ENCODE measurements around the gene GZMM. TPM values are rescaled to one million over a fixed set of nuclear protein-coding genes. Genes with fewer than 3 reads are reported as not detected.

The GZMM gene
- total and polyA plus RNA-seq, 2 of the 13 experiments (the other 11 are each of a cell fraction or from before 2014, with no cell fraction given) = 0.07 TPM; not detected in 1

DNA sequence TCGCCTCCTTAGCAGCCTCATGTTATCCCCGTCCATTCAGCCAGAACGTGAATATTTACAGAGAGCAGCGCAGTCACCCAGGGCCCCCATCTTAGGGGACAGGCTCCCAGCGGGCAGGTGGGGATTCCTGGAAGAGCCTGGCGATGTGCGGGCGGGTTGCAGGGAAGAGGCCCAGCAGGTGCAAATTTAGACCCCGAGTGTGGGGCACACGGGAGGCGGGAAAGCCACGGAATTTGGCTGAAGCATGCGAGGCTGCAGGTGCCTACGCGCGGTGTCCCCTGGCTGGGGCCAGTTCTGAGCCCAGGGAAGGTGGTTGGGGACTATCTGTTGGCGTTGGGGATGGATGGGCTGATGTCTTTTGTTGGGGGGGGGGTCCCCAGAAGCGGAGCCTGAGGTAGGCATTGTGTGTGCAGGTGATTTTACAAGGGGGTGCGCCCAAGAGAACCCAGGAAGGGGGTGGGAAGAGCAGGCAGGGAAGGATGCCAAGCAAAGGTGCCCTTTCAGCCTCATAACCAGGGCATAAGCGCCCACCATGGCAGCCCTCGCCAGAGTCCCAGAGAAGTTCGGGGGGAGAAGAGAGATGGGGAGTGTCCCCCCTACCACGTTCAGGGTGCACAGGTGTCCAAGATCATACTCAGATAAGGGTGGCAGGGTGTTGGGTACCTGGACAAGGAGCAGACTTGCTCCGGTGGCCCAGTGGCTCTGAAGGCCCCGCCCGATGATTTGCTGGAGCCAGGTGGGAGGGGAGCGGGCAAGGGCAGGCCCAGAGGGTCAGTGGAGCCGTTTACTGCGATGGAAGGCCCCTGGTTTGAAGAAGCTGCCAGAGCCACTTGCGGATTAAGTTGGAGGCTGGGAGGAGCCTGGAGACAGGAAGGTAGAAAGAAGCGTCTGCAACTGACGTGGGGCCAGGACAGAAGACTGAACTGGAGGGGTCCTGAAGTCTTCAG, 35.4 kb upstream of the GZMM start:
- ChIA-PET POLR2A (interaction anchor here (0.8 to 2.8 kb wide), 3 partner anchors 13 to 23 kb away, joined by 3 to 33 read pairs (median 3); partner anchors contain the start of gene CDC34), CTCF (ENCODE audit: low intra/inter-chr PET ratio, low total read pairs) (interaction anchor here (0.8 kb wide), 1 partner anchor 13 kb away, joined by 3 read pairs; no protein-coding TSS in a partner anchor)
- WGBS (ENCODE audit: low lambda C conversion rate) = 72% methylated on average over 23 of the region's 32 CpGs
- TSS peak; percentile 56 for BruUV-seq (replicated peaks)
- Histone ChIP-seq H3K4me3 (replicated peaks in 1 of 3; ENCODE audit: insufficient read depth in 1 of 3, low read depth in 2 of 3, low read length in 3 of 3) (peak overlapping the region; percentile 93 to 99 (median 97)), H3K4me2 (ENCODE audit: low read depth, low read length) (peak overlapping the region; percentile 82), H3K4me1 (ENCODE audit: insufficient read depth, low read length) (peaks cover 37% of the 10 kb centered on the region), H3K27ac (ENCODE audit: extremely low read length, insufficient read depth, low read length) (no peak overlapping the region), H3K79me2 (ENCODE audit: insufficient read depth, low read length) (no peaks in the 10 kb centered on the region), H2AFZ (ENCODE audit: low read length) (no peak overlapping the region), H3K9ac (ENCODE audit: insufficient read depth, low read depth, low read length) (peak overlapping the region; percentile 93), H3K36me3 (replicated peaks in 1 of 2; ENCODE audit: control insufficient read depth in 1 of 2, insufficient read depth in 2 of 2, low read length in 2 of 2) (no peaks in the 10 kb centered on the region), H4K20me1 (ENCODE audit: insufficient read depth, low read length) (no peaks in the 10 kb centered on the region; the same call in 1 of the 2 replicates), H3K9me3 (ENCODE audit: low read length) (no peaks in the 10 kb centered on the region), H3K27me3 (ENCODE audit: control insufficient read depth in 1 of 2, insufficient read depth in 2 of 2, low read length in 2 of 2) (no peaks in the 10 kb centered on the region)
- no peak for ATAC-seq
- no peak for FAIRE-seq
- no peak for DNase-seq (ENCODE audit: low spot score)
- in situ Hi-C loops (cut with HindIII; ENCODE audit: extremely low pct_ligation_motif_present, low pct_unique_long_range_greater_than_20kb) = no loop called here
- no peak for TF ChIP-seq ZNF235 (CRISPR knock-in tag; IDR thresholded peaks at IDR 0.05; ENCODE audit: borderline replicate concordance)
- 0 out of 2 replicates have a peak, but pooled peaks have one; percentile 1 for TF ChIP-seq ZNF670 (CRISPR knock-in tag; IDR thresholded peaks at IDR 0.05; ENCODE audit: borderline replicate concordance)
- no peak for TF ChIP-seq NFE2L2 (IDR thresholded peaks at IDR 0.05; ENCODE audit: low read length)
- peak; percentile 44; the same call in 1 of the 2 replicates for TF ChIP-seq ZFP82 (CRISPR knock-in tag; IDR thresholded peaks at IDR 0.05; ENCODE audit: borderline replicate concordance)
- TF ChIP-seq TEAD3 (CRISPR knock-in tag; optimal IDR thresholded peaks at IDR 0.05; ENCODE audit: borderline replicate concordance) = no peak
- TF ChIP-seq, protein P1, sequence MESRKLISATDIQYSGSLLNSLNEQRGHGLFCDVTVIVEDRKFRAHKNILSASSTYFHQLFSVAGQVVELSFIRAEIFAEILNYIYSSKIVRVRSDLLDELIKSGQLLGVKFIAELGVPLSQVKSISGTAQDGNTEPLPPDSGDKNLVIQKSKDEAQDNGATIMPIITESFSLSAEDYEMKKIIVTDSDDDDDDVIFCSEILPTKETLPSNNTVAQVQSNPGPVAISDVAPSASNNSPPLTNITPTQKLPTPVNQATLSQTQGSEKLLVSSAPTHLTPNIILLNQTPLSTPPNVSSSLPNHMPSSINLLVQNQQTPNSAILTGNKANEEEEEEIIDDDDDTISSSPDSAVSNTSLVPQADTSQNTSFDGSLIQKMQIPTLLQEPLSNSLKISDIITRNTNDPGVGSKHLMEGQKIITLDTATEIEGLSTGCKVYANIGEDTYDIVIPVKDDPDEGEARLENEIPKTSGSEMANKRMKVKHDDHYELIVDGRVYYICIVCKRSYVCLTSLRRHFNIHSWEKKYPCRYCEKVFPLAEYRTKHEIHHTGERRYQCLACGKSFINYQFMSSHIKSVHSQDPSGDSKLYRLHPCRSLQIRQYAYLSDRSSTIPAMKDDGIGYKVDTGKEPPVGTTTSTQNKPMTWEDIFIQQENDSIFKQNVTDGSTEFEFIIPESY (CRISPR knock-in tag; IDR thresholded peaks at IDR 0.05) = 0 out of 2 replicates have a peak, but pooled peaks have one; percentile 8
- no peak for TF ChIP-seq ZNF30 (CRISPR knock-in tag; IDR thresholded peaks at IDR 0.05)
- TF ChIP-seq ZFYVE20 (CRISPR knock-in tag; IDR thresholded peaks at IDR 0.05; ENCODE audit: borderline replicate concordance, low read depth) = no peak
- TF ChIP-seq, protein P2, sequence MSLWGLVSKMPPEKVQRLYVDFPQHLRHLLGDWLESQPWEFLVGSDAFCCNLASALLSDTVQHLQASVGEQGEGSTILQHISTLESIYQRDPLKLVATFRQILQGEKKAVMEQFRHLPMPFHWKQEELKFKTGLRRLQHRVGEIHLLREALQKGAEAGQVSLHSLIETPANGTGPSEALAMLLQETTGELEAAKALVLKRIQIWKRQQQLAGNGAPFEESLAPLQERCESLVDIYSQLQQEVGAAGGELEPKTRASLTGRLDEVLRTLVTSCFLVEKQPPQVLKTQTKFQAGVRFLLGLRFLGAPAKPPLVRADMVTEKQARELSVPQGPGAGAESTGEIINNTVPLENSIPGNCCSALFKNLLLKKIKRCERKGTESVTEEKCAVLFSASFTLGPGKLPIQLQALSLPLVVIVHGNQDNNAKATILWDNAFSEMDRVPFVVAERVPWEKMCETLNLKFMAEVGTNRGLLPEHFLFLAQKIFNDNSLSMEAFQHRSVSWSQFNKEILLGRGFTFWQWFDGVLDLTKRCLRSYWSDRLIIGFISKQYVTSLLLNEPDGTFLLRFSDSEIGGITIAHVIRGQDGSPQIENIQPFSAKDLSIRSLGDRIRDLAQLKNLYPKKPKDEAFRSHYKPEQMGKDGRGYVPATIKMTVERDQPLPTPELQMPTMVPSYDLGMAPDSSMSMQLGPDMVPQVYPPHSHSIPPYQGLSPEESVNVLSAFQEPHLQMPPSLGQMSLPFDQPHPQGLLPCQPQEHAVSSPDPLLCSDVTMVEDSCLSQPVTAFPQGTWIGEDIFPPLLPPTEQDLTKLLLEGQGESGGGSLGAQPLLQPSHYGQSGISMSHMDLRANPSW (CRISPR knock-in tag; IDR thresholded peaks at IDR 0.05; ENCODE audit: borderline replicate concordance) = no peak
- no peak for TF ChIP-seq SNAI1 (CRISPR knock-in tag; IDR thresholded peaks at IDR 0.05; ENCODE audit: borderline replicate concordance)
- no peak for TF ChIP-seq ASH2L (IDR thresholded peaks at IDR 0.05; ENCODE audit: insufficient read length, low read depth, low read length)
- no peak for TF ChIP-seq SOX13 (IDR thresholded peaks at IDR 0.05)
- TF ChIP-seq SOX13 (CRISPR knock-in tag; conservative IDR thresholded peaks at IDR 0.05 in 1 of 2, IDR thresholded peaks at IDR 0.05 in 1 of 2) = no peak
- no peak for TF ChIP-seq JARID2 (CRISPR knock-in tag; IDR thresholded peaks at IDR 0.05; ENCODE audit: insufficient replicate concordance)
- TF ChIP-seq, protein P3, sequence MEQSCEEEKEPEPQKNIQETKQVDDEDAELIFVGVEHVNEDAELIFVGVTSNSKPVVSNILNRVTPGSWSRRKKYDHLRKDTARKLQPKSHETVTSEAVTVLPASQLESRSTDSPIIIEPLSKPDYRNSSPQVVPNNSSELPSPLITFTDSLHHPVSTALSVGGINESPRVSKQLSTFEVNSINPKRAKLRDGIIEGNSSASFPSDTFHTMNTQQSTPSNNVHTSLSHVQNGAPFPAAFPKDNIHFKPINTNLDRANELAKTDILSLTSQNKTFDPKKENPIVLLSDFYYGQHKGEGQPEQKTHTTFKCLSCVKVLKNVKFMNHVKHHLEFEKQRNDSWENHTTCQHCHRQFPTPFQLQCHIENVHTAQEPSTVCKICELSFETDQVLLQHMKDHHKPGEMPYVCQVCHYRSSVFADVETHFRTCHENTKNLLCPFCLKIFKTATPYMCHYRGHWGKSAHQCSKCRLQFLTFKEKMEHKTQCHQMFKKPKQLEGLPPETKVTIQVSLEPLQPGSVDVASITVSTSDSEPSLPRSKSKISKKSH (CRISPR knock-in tag; IDR thresholded peaks at IDR 0.05; ENCODE audit: borderline replicate concordance) = no peak
- intact Hi-C loops (cut with micrococcal nuclease; ENCODE audit: unreplicated experiment) = no loop called here

All from HepG2 (cell line).